HCT116 (cell line): ENCODE data around the gene PLSCR4. TPM values are rescaled to one million over a fixed set of nuclear protein-coding genes. Genes with fewer than 3 reads are reported as not detected.

Experiments
- ATAC-seq: fragments of 200-7000 bp; cut with Tn5 transposase; 2 replicates; pipeline ENCODE4 v1.9.1; 2020; ENCODE audit warnings: mild to moderate bottlenecking, moderate library complexity
- BruUV-seq: library from RNA; stranded (reverse); fragments of 400-500 nt; replicated peaks from 2 replicates; lab custom pipeline; 2021; lab: Mats Ljungman, UMichigan
- CTCF ChIA-PET: fragments of 300-600 bp; sonication (Branson Sonifier 250); formaldehyde crosslinking; loops from one replicate; lab custom pipeline; 2021; ENCODE audit warnings: antibody characterized with exemption; lab: Charles Lee
- POLR2A ChIA-PET: fragments of 300-600, 350-600 bp; sonication (Branson Sonifier 250); formaldehyde crosslinking; loops from one replicate; lab custom pipeline; 2021; ENCODE audit warnings: antibody characterized with exemption; lab: Charles Lee
- RAD21 ChIA-PET, 2 experiments: fragments of 300-600 bp; sonication (Branson Sonifier 250); formaldehyde crosslinking; loops; one replicate each; lab custom pipeline; 2023; ENCODE audit warnings: low total read pairs in 2 of 2; ENCODE audit not compliant: uncharacterized antibody in 2 of 2, unreplicated experiment in 2 of 2, low non-redundant PET in 1 of 2; lab: Charles Lee
- DNase-seq: peaks from one replicate; pipeline ENCODE4 v3.0.0-alpha.2; 2010; ENCODE audit warnings: low read depth, low spot score
- H2AFZ ChIP-seq: fragments of 200-600 bp; shearing (Covaris generic), sonication (generic); 2 replicates; pipeline ENCODE4 v1.6.1; 2017; ENCODE audit warnings: low read depth, mixed run types, mixed read lengths, antibody characterized with exemption, low read length; ENCODE audit not compliant: poor library complexity, severe bottlenecking
- H3K27ac ChIP-seq: 2 replicates; pipeline ENCODE4 v1.5.1; 2012; ENCODE audit warnings: low read depth, low read length
- H3K27me3 ChIP-seq: fragments of 200-600 bp; sonication (generic); 2 replicates; pipeline ENCODE4 v1.6.1; 2016; ENCODE audit warnings: mixed run types, low read length, mixed read lengths; ENCODE audit not compliant: insufficient read depth
- H3K36me3 ChIP-seq, 2 experiments: fragments of 200-500 bp in 1 of 2; fragments of 200-600 bp in 1 of 2; sonication (Bioruptor generic) in 1 of 2; sonication (generic) in 1 of 2; 2 replicates each; pipeline versions ENCODE4 v1.5.1 to v1.6.1; 2014 to 2016; ENCODE audit warnings: low read length in 2 of 2, inconsistent platforms in 1 of 2, mixed read lengths in 1 of 2, mixed run types in 1 of 2; ENCODE audit not compliant: insufficient read depth in 2 of 2, control insufficient read depth in 1 of 2
- H3K4me1 ChIP-seq, 2 experiments: fragments of 200-600 bp in 1 of 2; sonication (generic) in 1 of 2; 2 replicates each; pipeline versions ENCODE4 v1.5.1 to v1.6.1; 2012 to 2017; ENCODE audit warnings: low read length in 2 of 2, inconsistent platforms in 1 of 2, mild to moderate bottlenecking in 1 of 2, mixed read lengths in 1 of 2, mixed run types in 1 of 2, moderate library complexity in 1 of 2; ENCODE audit not compliant: insufficient read depth in 2 of 2, control insufficient read depth in 1 of 2
- H3K4me2 ChIP-seq: fragments of 200-600 bp; sonication (generic); 2 replicates; pipeline ENCODE4 v1.6.1; 2017; ENCODE audit warnings: mixed run types, low read length, mixed read lengths
- H3K4me3 ChIP-seq, 2 experiments: fragments of 200-600 bp in 1 of 2; sonication (generic) in 1 of 2; replicated peaks in 1 of 2; 2 replicates each; pipeline ENCODE4 v1.5.1; 2011 to 2016; ENCODE audit warnings: low read length in 2 of 2, control low read depth in 1 of 2, low read depth in 1 of 2, mild to moderate bottlenecking in 1 of 2, mixed read lengths in 1 of 2, mixed run types in 1 of 2
- H3K79me2 ChIP-seq: fragments of 200-600 bp; sonication (generic); 2 replicates; pipeline ENCODE4 v1.6.1; 2017; ENCODE audit warnings: mild to moderate bottlenecking, mixed run types, low read length, moderate library complexity, mixed read lengths; ENCODE audit not compliant: insufficient read depth
- H3K9ac ChIP-seq: fragments of 200-600 bp; sonication (generic); 2 replicates; pipeline ENCODE4 v1.6.1; 2016; ENCODE audit warnings: low read length, mixed read lengths
- H3K9me2 ChIP-seq: fragments of 200-600 bp; sonication (generic), shearing (Covaris generic); 2 replicates; pipeline ENCODE4 v1.6.1; 2017; ENCODE audit warnings: mixed run types, mild to moderate bottlenecking, moderate library complexity; ENCODE audit not compliant: insufficient read depth
- H3K9me3 ChIP-seq, 2 experiments: fragments of 200-500 bp in 1 of 2; fragments of 200-600 bp in 1 of 2; sonication (Bioruptor generic) in 1 of 2; sonication (generic) in 1 of 2; 2 replicates each; pipeline ENCODE4 v1.6.1; 2014 to 2017; ENCODE audit warnings: low read length in 2 of 2, mixed read lengths in 2 of 2, inconsistent platforms in 1 of 2, low read depth in 1 of 2, mild to moderate bottlenecking in 1 of 2, mixed run types in 1 of 2, moderate library complexity in 1 of 2; ENCODE audit not compliant: control insufficient read depth in 1 of 2, insufficient read depth in 1 of 2
- H4K20me1 ChIP-seq: fragments of 200-600 bp; sonication (generic), shearing (Covaris generic); 2 replicates; pipeline ENCODE4 v1.6.1; 2017; ENCODE audit warnings: mixed run types, mild to moderate bottlenecking, moderate library complexity; ENCODE audit not compliant: insufficient read depth
- ATF3 ChIP-seq: IDR thresholded peaks from 2 replicates; pipeline ENCODE4 v1.6.1; 2012
- CEBPB ChIP-seq: IDR thresholded peaks from 2 replicates; pipeline ENCODE4 v1.6.1; 2012; ENCODE audit warnings: low read depth
- CTCF ChIP-seq, 3 experiments: fragments of 200-600 bp in 1 of 3; sonication (generic) in 1 of 3; IDR thresholded peaks in 2 of 3; conservative IDR thresholded peaks in 1 of 3; 2 replicates each; pipeline ENCODE4 v1.5.1; 2012 to 2017; ENCODE audit warnings: low read depth in 2 of 3, low read length in 2 of 3, antibody characterized with exemption in 1 of 3, borderline replicate concordance in 1 of 3, control low read depth in 1 of 3, mild to moderate bottlenecking in 1 of 3, mixed read lengths in 1 of 3, mixed run types in 1 of 3, moderate library complexity in 1 of 3; ENCODE audit not compliant: insufficient read depth in 1 of 3
- EGR1 ChIP-seq: IDR thresholded peaks from 2 replicates; pipeline ENCODE4 v1.6.1; 2012; ENCODE audit warnings: low read depth
- EZH2 ChIP-seq: fragments of 200-600 bp; sonication (generic); IDR thresholded peaks from 2 replicates; pipeline ENCODE4 v1.6.1; 2017; ENCODE audit warnings: antibody characterized with exemption, mixed run types
- EZH2phosphoT487 ChIP-seq: fragments of 200-600 bp; IDR thresholded peaks from 2 replicates; pipeline ENCODE4 v1.6.1; 2018; ENCODE audit warnings: antibody characterized with exemption, borderline replicate concordance
- FOSL1 ChIP-seq: IDR thresholded peaks from 2 replicates; pipeline ENCODE4 v1.6.1; 2012; ENCODE audit warnings: low read depth
- JUND ChIP-seq: IDR thresholded peaks from 2 replicates; pipeline ENCODE4 v1.6.1; 2012
- POLR2A ChIP-seq: IDR thresholded peaks from 2 replicates; pipeline ENCODE4 v1.7.0; 2011; ENCODE audit warnings: borderline replicate concordance; ENCODE audit not compliant: insufficient read depth, insufficient read length; ENCODE audit errors: extremely low read depth
- POLR2AphosphoS5 ChIP-seq: IDR thresholded peaks from 2 replicates; pipeline ENCODE4 v1.6.1; 2011; ENCODE audit warnings: mild to moderate bottlenecking, low read depth, low read length, moderate library complexity
- RAD21 ChIP-seq: IDR thresholded peaks from 2 replicates; pipeline ENCODE4 v1.6.1; 2012; ENCODE audit warnings: low read depth, mild to moderate bottlenecking
- REST ChIP-seq: IDR thresholded peaks from 2 replicates; pipeline ENCODE4 v1.6.1; 2012; ENCODE audit warnings: low read depth
- SIN3A ChIP-seq: IDR thresholded peaks from 2 replicates; pipeline ENCODE4 v1.6.1; 2012; ENCODE audit warnings: low read depth
- SP1 ChIP-seq: IDR thresholded peaks from 2 replicates; pipeline ENCODE4 v1.6.1; 2012; ENCODE audit warnings: low read depth
- SRF ChIP-seq: IDR thresholded peaks from 2 replicates; pipeline ENCODE4 v1.6.1; 2012; ENCODE audit warnings: low read depth
- TCF7L2 ChIP-seq: IDR thresholded peaks from 2 replicates; pipeline ENCODE4 v1.7.0; 2011; ENCODE audit warnings: borderline replicate concordance, inconsistent platforms; ENCODE audit not compliant: insufficient read depth, insufficient read length; ENCODE audit errors: extremely low read depth
- YY1 ChIP-seq: IDR thresholded peaks from 2 replicates; pipeline ENCODE4 v1.6.1; 2011; ENCODE audit warnings: low read length, low read depth, moderate library complexity, mild to moderate bottlenecking; ENCODE audit not compliant: insufficient replicate concordance; ENCODE audit errors: extremely low read depth
- ZBTB33 ChIP-seq: IDR thresholded peaks from 2 replicates; pipeline ENCODE4 v1.6.1; 2011; ENCODE audit warnings: mild to moderate bottlenecking, low read length, moderate library complexity; ENCODE audit not compliant: insufficient replicate concordance; ENCODE audit errors: extremely low read depth
- ZFX ChIP-seq: fragments of 450-650 bp; IDR thresholded peaks from 2 replicates; pipeline ENCODE4 v1.6.1; 2017
- ZNF274 ChIP-seq: fragments of 200-500 bp; sonication (Bioruptor generic); IDR thresholded peaks from 2 replicates; pipeline ENCODE4 v1.6.1; 2014; ENCODE audit warnings: mild to moderate bottlenecking, low read depth, low read length, inconsistent platforms
- intact Hi-C: fragments of 100-400 bp; cut with micrococcal nuclease; formaldehyde crosslinking; loops from 2 replicates; pipeline ENCODE4 v1.10.0; 2022
- total RNA-seq: library from RNA; stranded (reverse); gene quantifications from one replicate; pipeline ENCODE4 v1.2.1, GENCODE V29; 2021; ENCODE audit not compliant: unreplicated experiment

PLSCR4 gene
- total RNA-seq, 1 experiment from 2014 or later = 4.1 TPM

- BruUV-seq = no TSS peak
- CTCF ChIA-PET = no interaction called here
- no peaks in the 10 kb centered on the region for H3K27me3 ChIP-seq
- no peaks in the 10 kb centered on the region for H3K36me3 ChIP-seq
- no peaks in the 10 kb centered on the region for H4K20me1 ChIP-seq
- no peak for ATAC-seq
- H3K9ac ChIP-seq = no peak overlapping the region
- intact Hi-C loops = no loop called here
- no peaks in the 10 kb centered on the region for H3K9me2 ChIP-seq
- H3K27ac ChIP-seq = no peak overlapping the region
- H3K4me3 ChIP-seq = no peak overlapping the region
- H2AFZ ChIP-seq = no peak overlapping the region
- no peaks in the 10 kb centered on the region for H3K79me2 ChIP-seq
- TF ChIP-seq SIN3A = no peak
- no peak for TF ChIP-seq JUND
- no peak for TF ChIP-seq EZH2
- TF ChIP-seq POLR2A = no peak
- no peak for TF ChIP-seq SP1
- no peak for TF ChIP-seq RAD21
- TF ChIP-seq ZBTB33 = no peak
- no peak for TF ChIP-seq EZH2phosphoT487
- TF ChIP-seq FOSL1 = no peak
- TF ChIP-seq TCF7L2 = no peak
- no peak for TF ChIP-seq SRF
- no peak for TF ChIP-seq EGR1
- TF ChIP-seq POLR2AphosphoS5 = no peak
- TF ChIP-seq ATF3 = no peak
- no peak for TF ChIP-seq CEBPB
- no peak for TF ChIP-seq ZNF274
- TF ChIP-seq ZFX = no peak
- TF ChIP-seq CTCF (IDR thresholded peaks at IDR 0.05 in 2 of 3, conservative IDR thresholded peaks at IDR 0.05 in 1 of 3; ENCODE audit: borderline replicate concordance in 1 of 3, insufficient read depth in 1 of 3, low read depth in 2 of 3, low read length in 2 of 3) = no peak
- no peak for TF ChIP-seq REST
- no peak for TF ChIP-seq YY1
- H3K4me1 ChIP-seq = no peaks in the 10 kb centered on the region
- POLR2A ChIA-PET = no interaction called here
- no peak overlapping the region for H3K4me2 ChIP-seq
- RAD21 ChIA-PET = no interaction called here
- DNase-seq = no peak
- no peaks in the 10 kb centered on the region for H3K9me3 ChIP-seq
These were observed 80.3 kb downstream of the PLSCR4 start for GRCh38 chr3:146170591-146170990.
